ENCODE results near the gene ZNF423. TPM values are rescaled to one million over a fixed set of nuclear protein-coding genes. Genes with fewer than 3 reads are reported as not detected.

ZNF423 gene
- polyA plus RNA-seq, 3 donors: 24.5 to 27.3 (median 26.2) TPM

GRCh38 chr16:49490321-49490705 is 365.6 kb downstream of the ZNF423 start:
- DNase-seq (ENCODE audit: low read depth in 3 of 3, low spot score in 2 of 3): no peak

DNA sequence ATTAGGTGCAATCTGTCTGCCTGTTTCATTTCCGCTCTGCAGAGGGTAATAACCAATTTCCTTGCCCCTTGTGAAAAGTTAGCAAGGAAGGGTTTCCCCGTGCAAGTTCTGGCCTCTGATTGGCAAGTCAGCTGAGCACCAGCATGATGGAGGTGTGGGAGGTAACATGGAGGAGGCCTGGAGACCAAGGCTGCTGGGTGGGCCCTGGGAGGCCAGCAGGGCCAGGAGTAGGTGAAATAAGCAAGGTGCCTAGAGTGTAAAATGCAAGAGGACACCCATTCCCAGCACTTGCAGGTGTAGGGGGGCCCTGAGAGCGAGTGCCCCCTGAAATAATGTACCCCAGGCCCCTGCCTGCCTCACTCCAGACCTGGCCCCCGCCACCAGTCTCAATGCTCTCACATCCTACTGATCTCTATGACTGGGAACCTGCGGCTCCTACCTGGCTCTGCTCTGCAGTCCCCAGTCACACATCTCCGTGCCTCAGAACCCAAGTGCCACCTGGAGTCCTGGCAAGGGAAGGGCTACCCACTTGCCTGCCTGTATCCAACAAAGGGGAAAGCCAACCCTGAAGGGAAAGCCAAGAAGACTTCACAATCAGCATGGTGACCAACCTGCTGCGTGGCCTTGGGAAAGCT is 366.1 kb downstream of the ZNF423 start:
- no peak for DNase-seq (ENCODE audit: low read depth in 3 of 3, low spot score in 2 of 3)

DNA sequence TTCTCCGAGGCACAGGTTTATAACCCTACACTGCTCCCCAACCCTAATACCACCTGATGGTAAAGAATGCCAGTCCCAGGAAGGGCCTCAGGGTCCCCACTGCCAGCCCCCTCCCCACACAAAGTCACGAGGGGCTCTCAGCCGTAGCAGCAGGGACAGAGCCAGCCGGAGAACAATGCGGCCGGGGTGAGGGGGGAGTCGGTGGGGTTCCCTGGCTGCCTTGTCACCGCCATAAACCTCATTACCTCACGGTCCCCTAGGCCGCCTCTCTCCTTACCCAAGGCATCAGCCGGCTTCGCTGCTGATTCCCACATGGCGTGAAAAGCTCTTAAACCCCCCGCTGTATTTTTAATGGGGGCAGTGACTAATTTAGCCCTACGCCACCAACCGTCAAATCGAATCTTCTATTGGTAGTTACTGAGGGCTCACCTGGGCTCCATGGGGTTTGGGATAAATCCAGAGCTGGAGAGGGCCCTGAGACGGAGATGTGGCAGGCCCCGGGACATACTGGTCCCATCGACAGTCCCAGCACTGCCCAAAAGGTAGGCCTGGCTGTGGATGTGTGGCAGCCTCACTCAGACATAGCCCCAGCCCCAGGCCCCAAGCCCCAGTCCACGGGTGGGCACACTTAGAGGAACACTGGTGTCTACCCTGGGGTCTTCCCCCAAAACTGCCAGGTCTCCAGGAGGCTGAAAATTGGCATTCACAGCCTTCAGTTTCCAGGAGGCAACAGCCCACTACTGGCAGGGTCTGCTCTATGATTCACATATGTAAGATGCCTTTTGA is 367.0 kb downstream of the ZNF423 start:
- DNase-seq (ENCODE audit: low read depth in 3 of 3, low spot score in 2 of 3): no peak

GRCh38 chr16:49488336-49488735 is 367.6 kb downstream of the ZNF423 start:
- no peak for DNase-seq (ENCODE audit: low read depth in 3 of 3, low spot score in 2 of 3)

- DNase-seq (ENCODE audit: low read depth in 3 of 3, low spot score in 2 of 3): no peak
Measured at GRCh38 chr16:49487746-49488145, 368.2 kb downstream of the ZNF423 start.

DNA sequence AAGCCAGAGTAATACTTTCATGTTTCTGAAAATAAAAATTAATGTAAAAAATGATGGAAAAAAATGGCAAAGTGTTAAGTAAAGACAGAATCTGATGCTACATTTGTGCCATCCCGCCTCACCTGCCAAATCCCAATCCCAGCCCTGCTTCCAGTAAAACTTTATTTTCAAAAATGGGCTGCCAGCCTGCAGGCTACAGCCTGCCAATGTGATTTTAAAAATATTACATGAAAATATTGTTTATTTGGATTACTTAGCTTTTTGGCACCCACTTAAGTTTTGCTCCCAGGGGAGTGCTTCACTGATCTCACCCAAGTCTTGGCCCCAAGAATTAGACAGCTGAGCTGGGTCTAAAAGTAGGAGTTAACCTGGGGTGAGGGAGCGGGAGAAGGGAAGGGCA is 369.5 kb downstream of the ZNF423 start:
- DNase-seq (ENCODE audit: low read depth in 3 of 3, low spot score in 2 of 3): no peak

- DNase-seq (ENCODE audit: low read depth in 3 of 3, low spot score in 2 of 3): no peak
Measured at GRCh38 chr16:49485663-49486062, 370.2 kb downstream of the ZNF423 start.

- no peak for DNase-seq (ENCODE audit: low read depth in 3 of 3, low spot score in 2 of 3)
Measured at GRCh38 chr16:49484936-49485335, 371.0 kb downstream of the ZNF423 start.

DNA sequence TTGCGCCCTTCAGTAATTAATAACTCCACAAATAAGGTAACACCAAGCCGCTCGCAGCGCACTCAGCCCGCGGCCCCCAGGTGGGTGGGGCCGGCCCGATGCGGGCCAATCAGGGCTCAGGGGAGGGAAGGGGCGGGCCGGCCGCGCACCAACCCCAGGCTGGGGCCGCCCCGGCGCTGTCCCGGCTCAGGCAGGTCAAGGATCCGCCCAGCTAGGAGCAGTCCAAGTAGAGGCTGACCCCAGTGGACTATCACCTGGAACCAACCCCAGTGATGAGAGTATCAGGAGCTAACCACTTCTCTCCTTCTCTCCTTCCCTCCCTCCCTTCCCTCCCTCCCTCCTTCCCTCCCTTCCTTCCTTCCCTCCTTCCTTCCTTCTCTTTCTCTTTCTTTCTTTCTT is 371.5 kb downstream of the ZNF423 start:
- no peak for DNase-seq (ENCODE audit: low read depth in 3 of 3, low spot score in 2 of 3)

GRCh38 chr16:49483651-49484450 is 372.1 kb downstream of the ZNF423 start:
- DNase-seq (ENCODE audit: low read depth in 3 of 3, low spot score in 2 of 3): no peak

GRCh38 chr16:49483251-49483650 is 372.7 kb downstream of the ZNF423 start:
- no peak for DNase-seq (ENCODE audit: low read depth in 3 of 3, low spot score in 2 of 3)

DNA sequence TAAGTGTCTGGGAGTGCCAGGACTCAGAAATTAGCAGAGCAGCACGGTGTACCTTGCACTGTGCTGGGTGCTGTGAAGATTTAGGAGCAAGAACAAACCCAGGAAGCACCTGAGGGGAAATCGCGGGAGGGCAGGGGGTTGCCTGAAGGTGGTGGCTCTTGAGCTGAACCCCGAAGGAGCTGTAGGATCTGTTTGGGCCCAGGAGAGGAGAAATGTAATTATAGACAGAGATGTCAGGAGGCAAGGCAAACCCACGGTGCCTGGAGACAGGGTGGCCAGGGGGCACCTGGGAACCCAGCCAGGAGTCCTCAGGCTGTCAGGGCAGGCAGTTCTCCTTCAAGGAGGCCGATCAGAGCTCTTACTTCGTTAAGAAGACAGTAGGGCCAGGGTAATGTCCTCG is 373.2 kb downstream of the ZNF423 start:
- DNase-seq (ENCODE audit: low read depth in 3 of 3, low spot score in 2 of 3): no peak

DNA sequence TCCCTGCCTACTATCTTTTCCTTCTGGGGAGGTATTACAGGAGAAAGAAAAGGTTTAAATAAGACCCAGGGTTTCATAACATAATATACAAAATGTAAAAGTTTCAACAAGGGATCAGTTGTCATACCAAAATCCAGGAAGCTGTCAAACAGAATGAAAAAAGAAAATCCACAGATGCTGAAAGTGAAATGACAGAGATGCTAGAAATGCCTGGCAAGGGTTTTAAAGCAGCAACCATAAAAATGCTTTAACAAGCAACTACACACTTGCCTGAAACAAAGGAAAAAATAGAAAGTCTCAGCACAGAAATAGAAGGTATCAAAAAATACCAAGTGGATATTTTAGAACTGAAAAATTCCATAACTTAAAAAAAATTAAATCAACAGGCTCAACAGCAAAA is 377.3 kb downstream of the ZNF423 start:
- DNase-seq (ENCODE audit: low read depth in 3 of 3, low spot score in 2 of 3): no peak

GRCh38 chr16:49478107-49478506 is 377.8 kb downstream of the ZNF423 start:
- DNase-seq (ENCODE audit: low read depth in 3 of 3, low spot score in 2 of 3): no peak

- no peak for DNase-seq (ENCODE audit: low read depth in 3 of 3, low spot score in 2 of 3)
Measured at GRCh38 chr16:49477250-49477895, 378.5 kb downstream of the ZNF423 start.

GRCh38 chr16:49474741-49475140 is 381.2 kb downstream of the ZNF423 start:
- no peak for DNase-seq (ENCODE audit: low read depth in 3 of 3, low spot score in 2 of 3)

DNA sequence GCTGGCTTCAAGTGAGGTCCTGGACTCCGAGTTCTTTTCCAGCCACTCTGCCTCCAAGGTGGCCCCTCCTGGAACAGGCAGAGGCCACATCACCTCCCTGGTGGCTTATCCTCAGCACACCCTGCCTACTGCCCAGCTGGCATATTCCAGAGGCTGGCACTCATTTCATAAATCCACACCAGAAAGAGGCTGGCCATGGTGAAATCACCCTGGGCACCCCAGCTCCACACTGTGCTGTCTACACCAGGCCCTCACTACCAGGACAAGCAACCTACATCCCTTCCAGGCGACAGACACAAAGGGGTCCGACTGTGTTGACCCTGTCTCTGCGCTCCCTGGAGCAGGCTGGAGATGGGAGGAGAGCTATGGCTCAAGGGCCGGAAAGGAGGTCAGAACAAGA is 382.1 kb downstream of the ZNF423 start:
- no peak for DNase-seq (ENCODE audit: low read depth in 3 of 3, low spot score in 2 of 3)

GRCh38 chr16:49473131-49473530 is 382.8 kb downstream of the ZNF423 start:
- DNase-seq (ENCODE audit: low read depth in 3 of 3, low spot score in 2 of 3): no peak

DNA sequence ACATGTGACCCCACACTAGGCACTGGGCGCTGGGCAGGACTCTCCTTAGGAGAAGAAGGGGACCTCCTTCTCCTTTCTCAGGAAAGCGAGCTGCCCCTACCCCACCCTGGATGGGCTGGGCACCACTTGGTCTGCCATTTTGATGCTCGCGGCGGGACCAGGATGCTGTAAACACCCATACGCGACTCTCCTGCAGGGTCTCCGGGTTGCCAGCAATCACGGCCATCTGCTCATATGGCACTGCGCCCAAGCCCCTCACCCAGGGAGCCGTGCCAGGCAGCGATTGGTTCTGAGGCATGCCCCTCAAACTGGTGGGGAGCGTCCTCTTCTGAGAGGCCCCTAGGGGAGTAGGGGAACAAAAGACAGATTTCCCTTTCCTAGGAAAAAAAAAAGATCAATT is 383.3 kb downstream of the ZNF423 start:
- no peak for DNase-seq (ENCODE audit: low read depth in 3 of 3, low spot score in 2 of 3)

DNA sequence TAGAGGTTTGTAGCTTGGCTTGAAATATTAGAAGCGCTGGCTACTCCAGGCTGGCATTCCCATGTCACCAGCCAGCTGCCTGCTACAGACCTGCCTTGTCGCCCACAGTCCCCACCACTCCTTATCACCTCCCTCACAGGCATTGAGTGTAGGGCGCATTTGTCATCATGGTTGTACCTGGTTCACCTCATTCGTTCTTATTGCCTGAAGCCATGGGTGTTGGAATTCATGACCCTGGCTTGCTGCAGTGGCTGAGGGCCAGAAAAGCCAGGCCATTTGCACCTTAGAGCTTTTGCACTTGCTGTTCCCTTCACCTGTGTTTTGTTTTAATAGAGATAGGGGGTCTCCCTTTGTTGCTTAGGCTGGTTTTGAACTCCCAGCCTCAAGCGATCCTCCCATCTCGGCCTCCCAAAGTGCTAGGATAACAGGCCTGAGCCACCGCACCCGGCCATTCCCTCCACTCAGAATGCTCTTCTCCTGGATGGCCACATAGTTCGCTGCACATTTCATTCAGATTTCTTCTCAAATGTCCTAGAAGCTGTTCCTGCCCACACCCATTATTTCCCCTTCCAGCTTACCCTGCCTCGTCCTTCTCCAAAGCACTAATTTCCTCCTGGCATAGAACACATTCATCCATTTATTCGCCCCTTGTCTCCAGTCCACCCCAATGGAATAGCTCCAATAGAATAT is 384.7 kb downstream of the ZNF423 start:
- no peak for DNase-seq (ENCODE audit: low read depth in 3 of 3, low spot score in 2 of 3)

Data from right renal cortex interstitium (tissue), 3 donors.